ENCODE measurements around the gene WDR43.

WDR43 gene

DNA sequence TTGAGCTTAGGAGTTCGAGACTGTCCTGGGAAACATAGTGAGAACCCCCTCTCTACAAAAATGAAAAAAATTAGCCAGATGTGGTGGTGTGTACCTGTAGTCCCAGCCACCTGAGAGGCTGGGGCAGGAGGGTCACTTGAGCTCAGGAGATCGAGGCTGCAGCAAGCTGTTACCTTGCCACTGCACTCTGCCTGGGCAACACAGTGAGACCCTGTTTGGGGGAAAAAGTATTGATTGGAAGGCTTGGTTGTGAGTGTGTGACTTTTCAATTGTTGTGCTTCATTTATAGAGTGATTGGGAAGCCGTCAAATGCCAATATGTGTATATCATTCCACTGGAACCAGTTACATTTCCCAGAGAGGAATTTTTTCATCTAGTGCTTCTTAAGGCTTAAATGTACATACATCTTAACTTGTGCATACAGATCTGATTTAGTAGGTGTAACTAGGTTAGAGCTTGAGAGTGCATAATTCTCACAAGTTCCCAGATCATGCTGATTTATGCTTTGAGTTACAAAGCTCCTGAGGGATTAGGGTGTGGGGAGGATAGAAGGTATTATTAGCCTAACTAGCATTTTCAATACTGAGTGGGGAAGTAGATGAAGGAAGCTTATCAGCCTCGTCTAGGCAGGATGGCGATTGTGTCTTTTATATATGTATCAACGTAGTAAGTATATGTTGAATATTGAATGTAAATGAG is 15.3 kb downstream of the WDR43 start:
- DNase-seq (ENCODE audit: low spot score): no peak

DNA sequence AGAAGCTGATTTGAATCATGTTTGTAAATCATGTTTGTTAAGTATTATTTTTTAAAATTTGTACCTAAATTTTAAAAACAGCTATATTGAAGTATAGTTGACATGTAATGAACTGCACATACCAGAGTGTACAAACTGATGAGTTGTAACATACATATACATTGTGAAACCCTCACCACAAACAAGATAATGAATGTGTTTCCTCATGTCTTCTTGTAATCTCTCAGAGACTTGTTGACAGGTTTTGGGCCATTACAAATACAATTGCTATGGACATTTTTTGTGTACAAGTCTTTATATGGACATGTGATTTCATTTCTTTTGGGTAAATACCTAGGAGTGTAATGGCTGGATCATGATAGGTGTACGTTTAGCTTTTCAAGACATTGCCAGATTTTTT is 21.5 kb downstream of the WDR43 start:
- no peak for DNase-seq (ENCODE audit: low spot score)

DNA sequence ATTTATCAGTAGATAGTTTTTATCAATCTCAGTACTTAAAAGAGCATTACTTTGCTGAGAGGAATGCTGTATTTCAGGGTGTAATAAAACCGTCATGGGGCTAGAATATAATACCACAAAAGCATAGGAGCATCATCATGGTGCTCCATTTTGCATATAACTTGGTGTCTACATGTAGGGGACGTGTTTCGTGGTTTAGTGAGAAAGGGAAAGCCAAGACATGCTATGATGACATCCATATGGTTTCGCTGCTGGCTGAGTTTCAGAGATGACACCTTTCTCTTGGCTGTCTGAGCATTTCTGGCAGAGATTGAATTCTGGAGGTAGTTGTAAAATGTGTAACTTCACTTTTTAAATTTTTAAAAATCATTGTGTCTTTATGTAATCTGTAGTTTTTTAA is 32.4 kb downstream of the WDR43 start:
- DNase-seq (ENCODE audit: low spot score): no peak

DNA sequence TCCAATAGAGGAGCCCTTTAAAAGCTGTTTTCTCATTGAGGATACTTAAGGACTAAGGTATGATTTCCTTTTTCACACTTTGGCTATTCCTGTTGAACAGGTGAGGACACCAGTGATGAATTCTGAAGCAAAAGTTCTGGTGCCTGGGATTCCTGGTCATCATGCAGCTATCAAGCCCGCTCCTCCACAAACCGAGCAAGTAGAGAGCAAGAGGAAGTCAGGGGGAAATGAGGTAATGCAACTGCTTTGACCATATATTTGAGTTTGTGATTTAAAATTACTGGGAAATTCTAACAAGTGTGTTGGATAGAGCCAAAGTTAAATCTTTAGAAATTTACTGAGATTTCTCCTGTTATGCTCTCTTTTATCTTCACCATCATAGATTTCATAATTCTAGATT is 33.0 kb downstream of the WDR43 start:
- no peak for DNase-seq (ENCODE audit: low spot score)

DNA sequence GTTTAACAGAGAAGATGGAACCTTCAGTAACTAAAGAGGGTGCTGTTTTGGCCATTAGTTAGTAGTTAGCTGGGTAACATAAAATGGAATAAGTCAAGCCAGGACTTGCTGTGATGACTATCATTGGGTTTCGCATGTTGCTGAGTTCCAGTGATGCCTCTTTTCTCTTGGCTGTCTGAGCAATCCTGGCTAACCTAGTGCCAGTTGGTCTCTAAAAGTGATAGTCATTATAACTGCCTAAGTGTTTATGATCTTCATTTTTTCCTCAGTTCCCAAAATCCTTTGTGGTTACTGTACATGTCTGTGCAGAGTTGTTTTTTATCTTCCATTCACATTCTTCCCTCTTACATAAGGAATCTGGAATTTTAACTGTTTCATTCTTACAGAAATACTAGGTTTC is 33.4 kb downstream of the WDR43 start:
- peak; percentile 41 for DNase-seq (ENCODE audit: low spot score)

DNA sequence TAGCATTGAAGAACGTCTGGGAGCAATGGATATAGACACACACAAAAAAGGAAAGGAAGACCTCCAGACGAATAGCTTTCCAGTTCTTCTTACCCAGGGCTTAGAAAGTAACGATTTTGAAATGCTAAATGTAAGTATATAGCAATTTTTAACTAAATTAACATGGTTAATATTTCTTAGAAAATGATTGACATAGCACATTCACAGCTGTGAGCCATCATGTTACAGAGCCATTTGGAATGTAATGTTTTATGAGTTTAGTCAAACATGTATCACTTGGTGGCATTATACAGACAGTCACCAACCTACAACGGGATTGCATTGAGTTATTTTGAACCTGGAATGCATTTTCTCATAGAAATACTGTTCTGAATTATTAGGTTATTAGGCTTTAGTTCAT is 35.1 kb downstream of the WDR43 start:
- DNase-seq (ENCODE audit: low spot score): no peak

DNA sequence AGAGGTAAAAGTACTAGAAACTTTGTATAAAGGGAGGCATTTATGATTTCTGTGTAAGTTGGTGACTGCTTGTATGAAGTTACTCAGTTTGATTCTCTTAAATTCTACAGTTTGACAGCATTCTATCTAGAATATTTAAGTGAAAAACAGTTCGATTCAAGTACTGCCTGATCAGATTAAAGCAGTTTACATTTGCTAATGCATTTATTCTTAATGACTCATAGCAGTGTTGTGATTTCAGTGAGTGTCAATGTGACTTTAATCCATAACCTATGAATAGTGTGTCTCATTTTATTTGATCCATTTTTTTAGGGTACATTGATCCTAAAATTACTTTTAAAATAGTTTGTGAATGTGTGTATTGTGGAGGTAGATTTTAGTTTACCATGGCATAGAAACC is 35.7 kb downstream of the WDR43 start:
- no peak for DNase-seq (ENCODE audit: low spot score)

DNA sequence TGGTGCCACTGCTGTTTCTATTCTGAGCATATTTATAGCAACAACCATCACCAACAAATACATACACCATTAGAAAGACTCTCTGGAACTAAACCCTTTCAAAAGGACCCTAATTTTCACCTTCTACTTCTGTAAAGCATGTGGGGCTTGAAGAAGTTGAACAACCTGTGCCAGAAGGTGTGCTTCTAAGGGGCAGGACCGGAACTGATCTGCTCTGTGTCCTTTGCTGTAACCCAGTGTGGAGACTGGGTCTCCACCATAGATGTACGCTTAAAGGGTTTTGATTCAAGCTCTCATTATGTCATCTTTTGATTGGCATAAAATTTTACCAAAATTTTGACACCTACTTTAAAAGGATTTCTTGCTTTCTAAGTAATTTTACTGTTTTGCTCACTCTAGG is 40.3 kb downstream of the WDR43 start:
- no peak for DNase-seq (ENCODE audit: low spot score)

DNA sequence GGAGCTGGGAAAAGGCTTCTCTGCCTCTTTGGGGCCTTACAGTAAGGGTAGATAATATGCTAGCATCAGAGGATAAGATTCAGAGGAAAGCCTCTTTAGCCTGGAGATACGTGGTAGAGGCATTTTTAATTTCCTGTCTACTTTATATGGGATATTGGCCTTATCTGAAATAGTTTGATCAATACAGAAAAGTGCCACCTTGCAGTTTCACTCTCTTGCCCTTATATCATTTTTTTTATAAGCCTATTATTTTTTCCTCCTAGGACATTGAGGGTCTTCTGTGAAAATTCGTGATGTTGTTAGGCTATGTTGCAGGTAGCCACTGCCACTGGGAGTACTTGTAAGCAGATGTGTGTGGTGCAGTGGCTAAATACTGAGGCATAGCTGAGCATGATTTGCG is 46.5 kb downstream of the WDR43 start:
- no peak for DNase-seq (ENCODE audit: low spot score)

DNA sequence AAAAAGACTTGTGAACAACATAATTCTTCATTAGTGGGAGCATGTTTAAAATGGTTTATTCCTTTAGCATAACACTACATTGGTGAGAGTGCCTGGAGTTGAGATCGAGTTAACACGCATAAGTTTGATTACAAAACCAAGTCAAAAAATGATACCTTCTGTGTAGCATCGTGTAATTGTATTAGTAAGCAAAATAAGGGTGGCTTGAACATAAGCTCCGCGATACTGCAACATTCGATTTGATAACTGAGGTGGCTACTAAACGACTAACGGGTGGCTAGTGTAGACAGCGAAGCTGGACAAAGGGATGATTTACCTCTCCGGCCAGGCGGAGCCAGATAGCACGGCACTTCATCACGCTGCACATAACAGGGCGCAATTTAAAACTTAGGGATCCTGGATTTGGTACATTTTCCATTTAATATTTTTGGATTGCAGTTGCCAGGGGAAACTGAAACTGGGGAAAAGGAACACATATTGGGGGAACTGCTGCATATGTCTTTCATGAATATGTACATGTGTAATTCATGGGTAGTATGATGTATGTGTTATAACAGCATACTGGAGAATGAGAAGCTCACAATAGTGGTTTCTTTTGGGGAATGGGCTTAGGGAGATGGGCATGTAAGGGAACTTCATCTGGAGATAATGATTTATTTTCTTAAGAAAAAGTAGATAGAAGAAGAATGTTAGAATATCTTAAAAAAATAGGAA is 50.2 kb downstream of the WDR43 start:
- DNase-seq (ENCODE audit: low spot score): no peak

DNA sequence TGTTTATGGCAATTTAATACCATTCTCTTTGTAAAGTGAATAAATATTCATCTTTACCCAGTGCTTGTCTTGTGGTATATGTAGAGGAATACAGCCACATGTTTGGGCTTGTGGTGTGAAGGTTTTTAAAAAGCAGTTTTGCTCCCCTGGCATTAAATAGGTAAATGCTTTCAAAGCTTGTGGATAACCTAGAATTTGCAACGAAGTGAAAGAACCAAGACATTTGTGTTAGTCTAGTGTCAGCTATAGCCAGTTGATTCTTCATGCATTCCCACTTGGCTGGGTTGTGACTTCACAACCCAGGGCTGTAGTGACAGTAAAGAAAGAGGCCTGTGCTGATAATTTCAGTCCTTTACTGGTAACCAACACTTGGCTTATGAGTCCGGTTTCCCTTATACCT is 53.7 kb downstream of the WDR43 start:
- no peak for DNase-seq (ENCODE audit: low spot score)

DNA sequence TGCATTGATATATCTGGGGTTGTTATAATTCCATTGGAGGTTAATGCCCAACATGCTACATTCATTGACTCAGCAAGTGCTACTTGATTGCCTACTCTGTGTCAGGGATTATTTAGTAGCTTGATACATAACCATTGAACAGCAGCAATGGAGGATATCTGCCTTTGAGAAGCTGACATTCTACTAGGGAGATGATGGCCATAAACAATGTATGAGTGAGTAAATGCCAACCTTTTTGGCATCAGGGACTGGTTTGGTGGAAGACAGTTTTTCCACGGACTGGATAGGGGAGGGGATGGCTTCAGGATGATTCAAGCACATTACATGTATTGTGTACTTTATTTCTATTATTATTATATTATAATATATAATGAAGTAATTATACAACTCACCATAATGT is 54.7 kb downstream of the WDR43 start:
- no peak for DNase-seq (ENCODE audit: low spot score)

DNA sequence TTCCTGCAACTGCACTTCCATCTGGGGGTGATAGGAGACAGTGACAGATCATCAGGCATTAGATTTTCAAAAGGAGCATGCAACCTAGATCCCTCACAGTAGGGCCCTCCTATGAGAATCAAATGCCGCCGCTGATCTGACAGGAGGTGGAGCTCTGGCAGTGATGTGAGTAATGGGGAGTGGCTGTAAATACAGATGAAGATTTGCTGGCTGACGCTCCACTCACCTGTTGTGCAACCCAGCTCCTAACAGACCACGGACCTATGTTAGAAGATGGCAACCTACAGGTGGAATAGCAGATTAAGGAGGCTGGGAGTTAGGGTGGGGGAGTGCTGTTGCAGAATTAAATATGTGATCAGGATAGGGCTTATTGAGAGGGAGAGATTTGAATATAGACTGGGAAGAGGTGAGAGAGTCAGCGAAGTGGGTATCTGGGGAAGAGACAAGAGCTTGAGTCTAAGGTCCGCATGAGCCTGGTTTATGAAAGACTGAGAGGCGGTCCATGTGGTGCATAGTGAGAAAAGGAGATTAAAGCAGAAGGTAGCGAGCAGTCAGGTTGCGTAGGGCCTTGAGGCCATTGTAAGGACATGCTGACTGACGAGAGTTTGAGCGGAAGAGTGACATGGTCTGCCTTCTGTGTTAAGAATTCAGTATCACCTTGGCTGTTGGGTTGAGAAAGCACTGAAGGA is 55.3 kb downstream of the WDR43 start:
- no peak for DNase-seq (ENCODE audit: low spot score)

DNA sequence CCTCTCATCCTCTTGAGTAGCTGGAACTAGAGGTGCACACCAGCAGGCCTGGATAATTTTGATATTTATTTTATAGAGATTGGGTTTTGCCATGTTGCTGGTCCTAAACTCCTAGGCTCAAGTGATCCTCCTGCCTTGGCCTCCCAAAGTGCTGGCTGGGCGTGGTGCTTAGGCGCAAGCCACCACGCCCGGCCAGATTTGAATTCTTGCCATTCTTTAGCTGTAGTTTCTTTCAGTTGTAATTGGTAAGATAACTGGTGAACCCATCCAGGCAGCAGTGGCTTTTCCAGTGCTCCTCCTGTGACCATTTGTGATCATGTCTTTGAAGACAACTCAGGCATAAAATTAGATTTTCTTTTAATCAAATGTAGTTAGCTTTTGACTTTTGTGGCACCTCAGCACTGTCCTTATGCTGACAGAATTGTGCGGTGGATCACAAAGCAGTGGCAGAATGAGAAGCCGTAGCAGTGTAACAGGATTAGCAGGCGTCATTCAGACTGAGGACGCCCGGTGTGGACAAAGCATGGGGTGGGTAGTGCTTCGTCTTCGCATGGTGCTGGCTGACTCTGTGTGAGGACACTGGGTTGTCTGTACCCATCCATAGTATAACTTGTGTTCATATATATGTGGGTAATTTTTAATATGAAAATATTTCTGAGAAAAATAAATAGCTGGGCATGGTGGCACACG is 56.6 kb downstream of the WDR43 start:
- DNase-seq (ENCODE audit: low spot score): no peak

DNA sequence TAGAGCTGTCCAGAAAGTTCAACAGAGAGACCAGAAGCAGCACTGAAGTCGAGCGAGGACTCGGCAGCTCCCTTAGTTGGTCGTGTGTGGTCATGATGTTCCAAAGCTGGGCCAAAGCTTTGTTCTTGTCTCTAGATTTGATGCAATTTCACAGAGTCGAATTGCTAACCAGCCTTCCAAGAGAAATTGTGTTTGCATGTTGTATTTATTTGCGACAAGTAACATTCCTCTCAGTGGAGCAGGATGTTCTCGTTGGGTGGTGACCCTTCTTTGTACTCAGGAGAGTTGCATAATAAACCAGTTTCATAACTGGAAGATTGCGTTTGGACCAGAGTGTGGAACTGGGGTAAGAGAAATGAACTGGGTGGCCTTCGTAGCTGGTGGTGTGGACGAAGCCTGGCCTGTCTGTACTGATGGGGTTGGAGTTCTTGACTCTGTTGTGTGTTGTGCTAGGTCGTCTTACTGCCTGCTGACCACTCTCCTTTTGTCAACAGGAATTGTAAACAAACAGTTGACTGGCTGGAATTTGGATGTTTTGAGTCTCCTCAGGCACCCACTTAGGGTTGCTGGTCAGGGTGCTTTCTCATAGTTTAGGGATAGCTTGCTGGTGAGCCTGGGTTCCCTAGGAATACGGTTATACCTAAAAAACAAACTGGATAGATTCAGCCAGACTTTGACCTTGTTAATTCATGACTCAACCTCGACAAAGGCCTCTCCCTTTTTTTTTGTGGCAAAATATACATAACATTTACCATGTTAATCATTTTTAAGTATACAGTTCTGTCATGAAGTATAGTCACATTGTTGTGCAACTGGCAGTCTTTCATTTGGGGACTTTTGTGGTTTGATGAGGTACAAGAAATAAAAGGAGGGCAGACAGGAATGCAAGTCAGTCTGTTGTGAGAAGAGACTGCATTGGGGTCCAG is 57.7 kb downstream of the WDR43 start:
- peak; percentile 57 for DNase-seq (ENCODE audit: low spot score)

DNA sequence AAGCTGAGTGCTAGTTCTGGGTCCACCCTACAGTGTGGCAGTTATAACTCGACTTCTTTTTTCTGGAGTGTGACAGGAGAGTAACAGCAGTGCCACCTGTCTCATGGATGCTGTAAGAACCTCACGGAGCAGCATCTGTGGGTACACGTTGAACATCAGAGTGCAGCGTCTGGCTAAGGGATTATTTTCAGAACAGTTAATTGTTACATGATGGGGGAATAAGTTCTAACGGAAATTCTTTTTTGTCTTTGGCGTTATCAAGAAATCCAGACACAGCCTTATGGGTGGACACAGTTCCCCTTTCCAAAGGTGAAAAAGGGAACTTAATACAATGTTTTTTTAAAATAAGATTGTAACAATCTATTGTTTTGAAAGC is 58.4 kb downstream of the WDR43 start:
- no peak for DNase-seq (ENCODE audit: low spot score)

DNA sequence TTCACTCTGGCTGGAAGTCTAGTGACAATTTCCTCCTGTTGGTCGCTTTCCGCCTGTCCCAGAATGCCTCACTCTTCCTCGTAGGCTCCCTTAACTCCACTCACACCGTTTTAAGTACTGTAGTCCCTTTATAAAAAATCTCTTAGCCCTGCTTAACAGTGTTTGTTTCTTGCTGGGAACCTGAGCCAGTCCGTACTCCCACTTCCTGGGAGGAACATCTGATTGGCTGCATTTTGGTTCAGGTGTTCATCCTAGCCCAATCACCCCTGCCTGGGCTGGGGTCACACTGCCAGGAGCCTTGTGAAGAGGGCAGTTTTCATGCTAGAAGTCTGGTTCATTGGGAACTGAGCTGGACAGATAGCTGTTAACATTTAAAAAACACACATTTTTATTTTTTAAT is 61.0 kb downstream of the WDR43 start:
- no peak for DNase-seq (ENCODE audit: low spot score)

DNA sequence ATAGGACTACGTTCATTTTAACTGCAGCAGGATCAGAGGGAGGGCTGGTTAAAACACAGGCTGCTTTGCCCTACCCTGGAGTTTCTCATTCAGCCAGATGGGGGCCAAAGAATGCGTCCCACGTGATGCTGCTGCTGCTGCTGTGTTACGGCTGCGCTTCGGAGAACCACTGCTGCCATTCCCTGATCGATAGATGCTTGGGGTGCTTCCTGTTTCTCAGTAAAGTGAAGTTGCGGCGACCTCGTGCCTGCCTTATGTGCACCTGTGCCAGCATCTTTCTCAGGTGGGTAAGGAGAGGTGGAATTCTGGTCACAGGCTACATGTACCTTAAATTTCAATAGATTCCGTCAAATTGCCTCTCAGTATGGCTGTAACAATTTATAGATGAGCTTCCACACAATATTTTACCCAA is 62.0 kb downstream of the WDR43 start:
- peak; percentile 63 for DNase-seq (ENCODE audit: low spot score)

DNA sequence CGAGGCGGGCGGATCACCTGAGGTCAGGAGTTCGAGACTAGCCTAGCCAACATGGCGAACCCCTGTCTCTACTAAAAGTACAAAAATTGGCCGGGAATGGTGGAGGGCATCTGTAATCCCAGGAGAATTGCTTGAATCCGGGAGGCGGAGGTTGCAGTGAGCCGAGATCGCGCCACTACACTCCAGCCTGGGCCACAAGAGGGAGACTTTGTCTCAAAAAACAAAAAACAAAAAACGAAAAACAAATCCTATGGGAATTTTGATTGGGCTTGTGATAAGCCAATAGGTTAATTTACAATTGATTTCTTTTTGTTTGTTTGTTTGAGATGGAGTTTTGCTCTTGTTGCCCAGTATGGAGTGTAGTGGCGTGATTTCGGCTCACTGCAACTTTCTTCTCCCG is 62.4 kb downstream of the WDR43 start:
- no peak for DNase-seq (ENCODE audit: low spot score)

DNA sequence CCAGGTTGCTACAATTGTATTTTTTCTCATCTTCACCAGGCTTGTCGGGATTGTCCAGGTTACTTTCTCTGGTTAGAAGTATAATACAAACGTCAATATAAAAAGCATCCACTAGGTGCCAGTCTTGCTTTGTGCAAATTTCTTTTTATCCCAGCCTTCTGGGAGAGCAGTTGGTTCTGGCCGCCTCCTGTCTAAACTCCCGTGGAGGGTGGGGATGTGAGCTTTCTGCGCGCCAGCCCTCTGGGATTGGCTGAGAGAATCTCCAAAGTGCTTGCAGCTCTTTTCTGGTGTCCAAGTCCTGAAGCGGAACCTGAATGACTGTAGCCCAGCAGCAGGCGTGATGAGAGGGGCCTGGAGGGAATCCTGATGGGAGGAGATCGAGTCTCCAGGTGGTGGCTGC is 64.2 kb downstream of the WDR43 start:
- DNase-seq (ENCODE audit: low spot score): peak; percentile 90

DNA sequence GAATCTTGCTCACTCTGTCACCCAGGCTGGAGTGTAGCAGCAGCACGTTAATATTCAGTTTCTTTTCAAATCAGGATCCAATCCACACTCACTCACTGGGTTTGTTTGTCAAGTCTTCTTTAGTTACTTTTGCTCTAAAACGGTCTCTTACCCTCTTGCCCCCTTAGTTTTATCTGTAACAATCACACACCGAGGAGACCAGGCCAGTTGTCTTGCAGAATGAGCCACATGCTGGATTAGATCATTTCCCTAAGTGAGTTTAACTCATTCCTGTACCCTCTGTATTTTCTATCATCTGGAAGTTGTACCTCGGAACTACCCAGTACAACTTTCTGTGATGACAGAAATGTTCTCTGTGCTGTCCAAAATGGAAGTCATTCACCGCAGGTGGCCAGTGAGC is 65.9 kb downstream of the WDR43 start:
- DNase-seq (ENCODE audit: low spot score): no peak

DNA sequence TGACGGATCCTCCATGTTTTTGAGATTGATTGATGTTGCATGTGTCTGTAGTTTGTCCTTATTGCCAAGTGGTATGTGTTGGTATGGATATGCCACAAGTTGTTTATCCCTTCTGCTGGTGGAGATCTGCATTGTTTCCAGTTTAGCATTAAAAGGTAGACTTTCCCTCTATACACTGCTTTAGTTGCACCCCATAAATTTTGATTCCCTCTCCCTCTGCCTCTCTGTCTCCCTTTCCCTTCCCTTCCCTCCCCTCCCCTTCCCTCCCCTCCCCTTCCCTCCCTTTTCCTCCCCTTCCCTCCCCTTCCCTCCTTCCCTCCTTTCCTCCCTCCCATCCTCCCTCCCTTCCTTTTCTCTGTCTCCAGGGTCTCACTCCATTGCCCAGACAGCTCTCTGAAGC is 68.0 kb downstream of the WDR43 start:
- no peak for DNase-seq (ENCODE audit: low spot score)

Data from GM03348 (cell line).